Keratinocyte (primary cell): ENCODE data around the gene AGRN. TPM values are rescaled to one million over a fixed set of nuclear protein-coding genes. Genes with fewer than 3 reads are reported as not detected.

Experiments
- DNase-seq: peaks from one replicate; pipeline ENCODE4 v3.0.0-alpha.2; 2011; ENCODE audit warnings: low read depth, missing footprints, low spot score
- FAIRE-seq: peaks from 2 replicates; lab custom pipeline; 2011; peaks lifted over from hg19 to GRCh38; lab: Jason Lieb, UNC
- H2AFZ ChIP-seq: 2 replicates; pipeline ENCODE4 v1.6.0; 2012; ENCODE audit warnings: low read length, control low read depth, inconsistent platforms; ENCODE audit not compliant: control insufficient read depth
- H3K27ac ChIP-seq: 2 replicates; pipeline ENCODE4 v1.5.1; 2011; ENCODE audit warnings: low read length; ENCODE audit not compliant: control insufficient read depth, insufficient read depth
- H3K27me3 ChIP-seq: 3 replicates; pipeline ENCODE4 v1.6.0; 2011; ENCODE audit warnings: low read length; ENCODE audit not compliant: control insufficient read depth, insufficient read depth; ENCODE audit errors: extremely low read depth
- H3K36me3 ChIP-seq, 2 experiments: 2 replicates in 1 of 2; 3 replicates in 1 of 2; pipeline ENCODE4 v1.5.1; 2011; ENCODE audit warnings: low read length in 2 of 2, mild to moderate bottlenecking in 1 of 2; ENCODE audit not compliant: control insufficient read depth in 2 of 2, insufficient read depth in 2 of 2; ENCODE audit errors: extremely low read depth in 1 of 2
- H3K4me1 ChIP-seq: 3 replicates; pipeline ENCODE4 v1.5.1; 2011; ENCODE audit warnings: low read length; ENCODE audit not compliant: control insufficient read depth, insufficient read depth; ENCODE audit errors: extremely low read depth
- H3K4me2 ChIP-seq: 3 replicates; pipeline ENCODE4 v1.6.0; 2011; ENCODE audit warnings: low read depth, low read length; ENCODE audit not compliant: control insufficient read depth, insufficient read depth; ENCODE audit errors: extremely low read depth
- H3K4me3 ChIP-seq, 3 experiments: fragments of 200-600 bp in 1 of 3; sonication (generic) in 1 of 3; 2 replicates in 2 of 3; 3 replicates in 1 of 3; pipeline ENCODE4 v1.5.1; 2011 to 2016; ENCODE audit warnings: low read length in 3 of 3, mild to moderate bottlenecking in 3 of 3, control low read depth in 2 of 3, inconsistent platforms in 1 of 3, low read depth in 1 of 3, mixed read lengths in 1 of 3, mixed run types in 1 of 3, moderate library complexity in 1 of 3; ENCODE audit not compliant: control insufficient read depth in 2 of 3, insufficient read depth in 2 of 3; ENCODE audit errors: extremely low read depth in 1 of 3
- H3K79me2 ChIP-seq: 2 replicates; pipeline ENCODE4 v1.6.0; 2012; ENCODE audit warnings: low read length; ENCODE audit not compliant: control insufficient read depth, insufficient read depth
- H3K9ac ChIP-seq: 3 replicates; pipeline ENCODE4 v1.6.0; 2011; ENCODE audit warnings: low read length; ENCODE audit not compliant: control insufficient read depth, insufficient read depth; ENCODE audit errors: extremely low read depth
- H3K9me1 ChIP-seq: 3 replicates; pipeline ENCODE4 v1.6.0; 2011; ENCODE audit warnings: low read length; ENCODE audit not compliant: control insufficient read depth, insufficient read depth; ENCODE audit errors: extremely low read depth
- H3K9me3 ChIP-seq: 2 replicates; pipeline ENCODE4 v1.5.1; 2012; ENCODE audit warnings: low read depth, low read length; ENCODE audit not compliant: control insufficient read depth
- H4K20me1 ChIP-seq: 3 replicates; pipeline ENCODE4 v1.6.0; 2011; ENCODE audit warnings: low read length; ENCODE audit not compliant: control insufficient read depth, insufficient read depth; ENCODE audit errors: extremely low read depth
- CTCF ChIP-seq, 3 experiments: IDR thresholded peaks in 1 of 3; conservative IDR thresholded peaks in 1 of 3; optimal IDR thresholded peaks in 1 of 3; 2 replicates in 2 of 3; 3 replicates in 1 of 3; pipeline versions ENCODE3 to v1.5.1; 2011; ENCODE audit warnings: low read length in 3 of 3, mild to moderate bottlenecking in 3 of 3, moderate library complexity in 2 of 3, control low read depth in 1 of 3, inconsistent platforms in 1 of 3; ENCODE audit not compliant: insufficient read depth in 2 of 3; ENCODE audit errors: extremely low read depth in 1 of 3
- EZH2 ChIP-seq: IDR thresholded peaks from one replicate; pipeline ENCODE4 v1.6.1; 2012; ENCODE audit warnings: inconsistent platforms, mild to moderate bottlenecking, low read length, moderate library complexity
- dilution Hi-C: fragments of 300-500 bp; cut with MboI; formaldehyde crosslinking; loops from one replicate; pipeline ENCODE4 v1.7.0; 2020; ENCODE audit warnings: low sequenced_read_pairs; ENCODE audit not compliant: extremely low pct_ligation_motif_present
- polyA plus RNA-seq, 5 experiments: library from polyadenylated mRNA; depleted of rRNA in 3 of 5; stranded (reverse) in 3 of 5; stranded (forward) in 1 of 5; unstranded in 1 of 5; fragments of >200 nt; gene quantifications; 1 replicate in 1 of 5; 2 replicates in 3 of 5; 3 replicates in 1 of 5; pipeline versions ENCODE4 v1.2.1 to v1.2.3, GENCODE V29; 2011 to 2012; ENCODE audit warnings: missing spikeins in 2 of 5, low read depth in 1 of 5, low replicate concordance in 1 of 5

AGRN gene
- polyA plus RNA-seq, 1 donor (not counting 4 experiments of a cell fraction or from before 2014, with no cell fraction given) = 72.4 TPM

DNA sequence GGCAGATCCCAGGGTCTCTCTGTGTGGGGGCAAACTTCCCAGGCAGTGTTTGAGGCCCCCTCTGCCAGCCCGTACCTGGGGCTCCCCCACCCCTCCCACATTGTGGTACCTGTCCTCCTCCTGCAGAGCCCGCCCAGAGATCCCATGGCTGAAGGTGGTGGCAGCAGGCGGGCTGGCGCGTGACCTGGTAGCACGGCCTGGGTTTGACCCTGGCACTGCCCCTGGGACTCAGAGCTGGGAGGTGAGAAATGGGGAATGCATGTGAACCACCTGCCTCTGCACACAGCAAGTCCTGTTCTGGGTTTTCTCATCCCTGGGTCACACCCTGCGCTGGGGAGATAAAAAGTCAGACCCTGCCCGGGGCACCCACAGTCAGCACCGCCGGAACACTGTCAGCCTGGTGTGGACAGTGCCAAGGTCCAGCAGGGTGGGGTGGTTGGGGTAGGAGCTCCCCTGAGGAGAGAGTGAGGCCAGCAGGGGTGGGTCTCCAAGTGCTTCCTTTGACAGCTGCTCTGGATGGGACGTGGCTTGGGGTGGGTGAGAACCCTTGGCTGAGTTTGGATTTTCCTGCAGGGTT lies 11.8 kb downstream of the AGRN start:
- dilution Hi-C loops = no loop called here

DNA sequence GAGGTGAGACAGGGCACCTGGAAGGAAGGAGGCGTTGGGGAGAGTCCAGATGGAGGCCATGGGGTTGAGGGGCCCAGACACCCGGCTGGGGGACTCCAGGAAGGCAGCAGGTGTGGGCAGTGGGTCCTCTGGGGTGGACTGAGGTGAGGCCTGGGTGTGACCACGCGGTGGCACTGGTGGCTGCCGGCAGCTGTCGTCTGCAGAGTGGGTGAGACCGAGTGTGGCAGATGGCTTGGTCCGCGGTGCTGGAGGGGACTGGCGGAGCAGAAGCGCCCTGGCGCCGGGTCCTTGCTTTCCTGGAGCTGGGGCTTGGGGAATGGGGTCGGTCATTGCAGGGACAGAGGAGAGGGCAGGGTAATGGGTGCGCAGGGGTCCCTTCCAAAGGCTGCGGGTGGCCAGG lies 12.5 kb downstream of the AGRN start:
- no peak overlapping the region for H3K4me3 ChIP-seq
- DNase-seq (no peak), FAIRE-seq (no peak)
- H3K36me3 ChIP-seq = peaks cover 23 to 30% of the 10 kb centered on the region in 2 experiments
- no peak overlapping the region for H2AFZ ChIP-seq
- H3K9me1 ChIP-seq = peaks cover 5% of the 10 kb centered on the region
- no peaks in the 10 kb centered on the region for H3K9me3 ChIP-seq
- peak overlapping the region; percentile 45 for H3K4me2 ChIP-seq
- no peak overlapping the region for H3K9ac ChIP-seq
- dilution Hi-C loops = no loop called here
- H3K4me1 ChIP-seq = peaks cover 6% of the 10 kb centered on the region
- H3K27ac ChIP-seq = no peak overlapping the region
- TF ChIP-seq CTCF (optimal IDR thresholded peaks at IDR 0.05 in 1 of 3, IDR thresholded peaks at IDR 0.05 in 1 of 3, conservative IDR thresholded peaks at IDR 0.05 in 1 of 3; ENCODE audit: extremely low read depth in 1 of 3, insufficient read depth in 2 of 3, low read length in 3 of 3) = peak in 1 of 3 experiments; percentile 15
- TF ChIP-seq EZH2 = no peak
- H3K79me2 ChIP-seq = peaks cover 50% of the 10 kb centered on the region
- H4K20me1 ChIP-seq = peaks cover 43% of the 10 kb centered on the region
- H3K27me3 ChIP-seq = no peaks in the 10 kb centered on the region

More for the DNA sequence above, 11.8 kb downstream of the AGRN start:
- DNase-seq = no peak
- Histone ChIP-seq H3K36me3 (peaks cover 23 to 27% of the 10 kb centered on the region in 2 experiments), H3K9me1 (peaks cover 5% of the 10 kb centered on the region), H3K4me3 (no peak overlapping the region), H3K27ac (no peak overlapping the region), H3K4me2 (no peak overlapping the region), H2AFZ (no peak overlapping the region), H3K9ac (no peak overlapping the region), H3K4me1 (peaks cover 3% of the 10 kb centered on the region), H3K27me3 (no peaks in the 10 kb centered on the region), H3K79me2 (peaks cover 50% of the 10 kb centered on the region), H4K20me1 (peaks cover 37% of the 10 kb centered on the region), H3K9me3 (no peaks in the 10 kb centered on the region)
- no peak for FAIRE-seq
- TF ChIP-seq CTCF (optimal IDR thresholded peaks at IDR 0.05 in 1 of 3, IDR thresholded peaks at IDR 0.05 in 1 of 3, conservative IDR thresholded peaks at IDR 0.05 in 1 of 3; ENCODE audit: extremely low read depth in 1 of 3, insufficient read depth in 2 of 3, low read length in 3 of 3) (no peak), EZH2 (no peak)
